WTC11 (cell line): Measurements from ENCODE around the gene SLC27A6. TPM values are rescaled to one million over a fixed set of nuclear protein-coding genes. Genes with fewer than 3 reads are reported as not detected.
"Not testable (repeated sequence)": the region's sequence is repeated elsewhere in the genome, so short reads cannot be mapped to it uniquely, and the experiment has no call there.

Experiments used
- ATAC-seq: fragments of 200-7000 bp; cut with Tn5 transposase; 2 replicates; pipeline ENCODE4 v1.10.0; 2021; ENCODE audit warnings: mild to moderate bottlenecking, moderate library complexity
- CTCF ChIA-PET: fragments of 300-600 bp; sonication (Branson Sonifier 250); formaldehyde crosslinking; loops from one replicate; lab custom pipeline; 2021; ENCODE audit warnings: antibody characterized with exemption; lab: Charles Lee
- POLR2A ChIA-PET: fragments of 350-600 bp; sonication (Branson Sonifier 250); formaldehyde crosslinking; loops from one replicate; lab custom pipeline; 2021; ENCODE audit warnings: antibody characterized with exemption; lab: Charles Lee
- DNase-seq: peaks from one replicate; pipeline ENCODE4 v3.0.0; 2021; ENCODE audit warnings: low spot score
- H3K27ac Mint-ChIP-seq: 2 replicates; pipeline ENCODE4 v1.8.0; 2021; ENCODE audit warnings: mixed read lengths
- H3K27me3 Mint-ChIP-seq: 2 replicates; pipeline ENCODE4 v1.8.0; 2021; ENCODE audit warnings: low read depth, mild to moderate bottlenecking, moderate library complexity, mixed read lengths
- H3K36me3 Mint-ChIP-seq: 2 replicates; pipeline ENCODE4 v1.8.0; 2021; ENCODE audit warnings: mixed read lengths
- H3K4me1 Mint-ChIP-seq: 2 replicates; pipeline ENCODE4 v1.8.0; 2022; ENCODE audit warnings: mixed read lengths
- H3K4me3 Mint-ChIP-seq: 2 replicates; pipeline ENCODE4 v1.8.0; 2021; ENCODE audit warnings: mild to moderate bottlenecking, moderate library complexity, mixed read lengths
- H3K9me3 Mint-ChIP-seq: 2 replicates; pipeline ENCODE4 v1.8.0; 2021; ENCODE audit warnings: mixed read lengths
- ATF2 ChIP-seq: sonication (generic); formaldehyde crosslinking; IDR thresholded peaks from 2 replicates; pipeline ENCODE4 v1.8.1; 2022; ENCODE audit warnings: low read depth, missing genetic modification reagents, borderline replicate concordance
- CREM ChIP-seq: sonication (generic); formaldehyde crosslinking; IDR thresholded peaks from 2 replicates; pipeline ENCODE4 v1.8.1; 2022; ENCODE audit warnings: mild to moderate bottlenecking, missing genetic modification reagents, moderate library complexity
- CTCF ChIP-seq: fragments of 200-600 bp; IDR thresholded peaks from 2 replicates; pipeline ENCODE4 v1.8.0; 2022; ENCODE audit warnings: antibody characterized with exemption
- E2F4 ChIP-seq: sonication (generic); formaldehyde crosslinking; IDR thresholded peaks from 2 replicates; pipeline ENCODE4 v1.8.1; 2022; ENCODE audit warnings: low read depth, mild to moderate bottlenecking, moderate library complexity, missing genetic modification reagents, borderline replicate concordance
- E2F5 ChIP-seq: sonication (generic); formaldehyde crosslinking; IDR thresholded peaks from 2 replicates; pipeline ENCODE4 v1.8.1; 2022; ENCODE audit warnings: mild to moderate bottlenecking, moderate library complexity, missing genetic modification reagents
- ETV6 ChIP-seq: sonication (generic); formaldehyde crosslinking; IDR thresholded peaks from 2 replicates; pipeline ENCODE4 v1.8.1; 2022; ENCODE audit warnings: mild to moderate bottlenecking, missing genetic modification reagents
- GRHL2 ChIP-seq: fragments of 250-450 bp; sonication (Bioruptor Pico); IDR thresholded peaks from 2 replicates; pipeline ENCODE4 v1.8.0; 2022; ENCODE audit warnings: mild to moderate bottlenecking, moderate library complexity; ENCODE audit not compliant: insufficient replicate concordance, severe bottlenecking
- HMGXB4 ChIP-seq: sonication (generic); formaldehyde crosslinking; IDR thresholded peaks from 2 replicates; pipeline ENCODE4 v1.8.1; 2023; ENCODE audit warnings: mild to moderate bottlenecking, moderate library complexity, missing genetic modification reagents
- IRF1 ChIP-seq: sonication (generic); formaldehyde crosslinking; IDR thresholded peaks from 2 replicates; pipeline ENCODE4 v1.8.0; 2023; ENCODE audit warnings: missing genetic modification reagents
- MLX ChIP-seq: sonication (generic); formaldehyde crosslinking; IDR thresholded peaks from 2 replicates; pipeline ENCODE4 v1.8.1; 2023; ENCODE audit warnings: mild to moderate bottlenecking, missing genetic modification reagents, moderate library complexity
- NFE2L1 ChIP-seq: sonication (generic); formaldehyde crosslinking; IDR thresholded peaks from 2 replicates; pipeline ENCODE4 v1.8.1; 2023; ENCODE audit warnings: missing genetic modification reagents
- NFYB ChIP-seq: sonication (generic); formaldehyde crosslinking; conservative IDR thresholded peaks from 2 replicates; pipeline ENCODE4 v1.8.0; 2022; ENCODE audit warnings: low read depth, missing genetic modification reagents
- OVOL2 ChIP-seq: fragments of 250-450 bp; sonication (Bioruptor Pico); IDR thresholded peaks from 2 replicates; pipeline ENCODE4 v1.9.0; 2021; ENCODE audit warnings: mild to moderate bottlenecking, borderline replicate concordance
- PREB ChIP-seq: sonication (generic); formaldehyde crosslinking; IDR thresholded peaks from 2 replicates; pipeline ENCODE4 v1.8.1; 2022; ENCODE audit warnings: mild to moderate bottlenecking, missing genetic modification reagents, moderate library complexity, borderline replicate concordance
- SP1 ChIP-seq: sonication (generic); formaldehyde crosslinking; conservative IDR thresholded peaks from 2 replicates; pipeline ENCODE4 v1.8.1; 2022; ENCODE audit warnings: missing genetic modification reagents
- TCF7 ChIP-seq: sonication (generic); formaldehyde crosslinking; IDR thresholded peaks from 2 replicates; pipeline ENCODE4 v1.8.0; 2022; ENCODE audit warnings: mild to moderate bottlenecking, low read depth, missing genetic modification reagents, moderate library complexity
- TEAD4 ChIP-seq: sonication (generic); formaldehyde crosslinking; IDR thresholded peaks from 2 replicates; pipeline ENCODE4 v1.8.0; 2022; ENCODE audit warnings: mild to moderate bottlenecking, missing genetic modification reagents
- TP53 ChIP-seq: sonication (generic); formaldehyde crosslinking; IDR thresholded peaks from 2 replicates; pipeline ENCODE4 v1.8.1; 2023; ENCODE audit warnings: mild to moderate bottlenecking, missing genetic modification reagents
- ZNF138 ChIP-seq: sonication (generic); formaldehyde crosslinking; conservative IDR thresholded peaks from 2 replicates; pipeline ENCODE4 v1.8.1; 2022; ENCODE audit warnings: mild to moderate bottlenecking, moderate library complexity, missing genetic modification reagents
- ZNF219 ChIP-seq: sonication (generic); formaldehyde crosslinking; IDR thresholded peaks from 2 replicates; pipeline ENCODE4 v1.8.0; 2023; ENCODE audit warnings: missing genetic modification reagents, mild to moderate bottlenecking, borderline replicate concordance
- ZNF232 ChIP-seq: sonication (generic); formaldehyde crosslinking; IDR thresholded peaks from 2 replicates; pipeline ENCODE4 v1.8.0; 2022; ENCODE audit warnings: mild to moderate bottlenecking, missing genetic modification reagents
- ZNF396 ChIP-seq: fragments of 250-450 bp; sonication (Bioruptor Pico); IDR thresholded peaks from 2 replicates; pipeline ENCODE4 v1.8.0; 2021; ENCODE audit warnings: mild to moderate bottlenecking, moderate library complexity, borderline replicate concordance
- ZNF423 ChIP-seq: fragments of 250-450 bp; sonication (Bioruptor Pico); IDR thresholded peaks from 2 replicates; pipeline ENCODE4 v2.1.2; 2022; ENCODE audit warnings: mild to moderate bottlenecking, moderate library complexity
- total RNA-seq: library from RNA; stranded (reverse); gene quantifications from 3 replicates; pipeline ENCODE4 v1.2.3, GENCODE V29; 2021

Gene SLC27A6
- total RNA-seq, 1 experiment from 2014 or later, result 3.6 TPM

GRCh38 chr5:129027260-129027659, 62.0 kb downstream of the SLC27A6 start:
- Mint-ChIP-seq H3K4me3 (no peak overlapping the region), H3K27me3 (no peaks in the 10 kb centered on the region), H3K4me1 (no peaks in the 10 kb centered on the region), H3K27ac (no peak overlapping the region), H3K9me3 (no peaks in the 10 kb centered on the region), H3K36me3 (no peaks in the 10 kb centered on the region)
- CTCF ChIA-PET, result no interaction called here
- POLR2A ChIA-PET, result no interaction called here
- no peak for DNase-seq
- TF ChIP-seq ZNF219 (CRISPR knock-in tag) (no peak), IRF1 (CRISPR knock-in tag) (no peak), TEAD4 (CRISPR knock-in tag) (no peak), ZNF232 (no peak), TP53 (no peak), E2F5 (CRISPR knock-in tag) (no peak), MLX (no peak)
- ATAC-seq, result no peak

GRCh38 chr5:129031886-129032683, 66.8 kb downstream of the SLC27A6 start:
- ChIA-PET CTCF (no interaction called here), POLR2A (no interaction called here)
- ATAC-seq (no peak), DNase-seq (no peak)
- H3K36me3 Mint-ChIP-seq, result peaks cover 3% of the 10 kb centered on the region; the same call in 1 of the 2 replicates
- TF ChIP-seq HMGXB4 (CRISPR knock-in tag), result no peak
- TF ChIP-seq ATF2 (CRISPR knock-in tag), result no peak
- no peak for TF ChIP-seq NFE2L1
- TF ChIP-seq CTCF, result no peak
- no peak for TF ChIP-seq OVOL2 (CRISPR knock-in tag)
- TF ChIP-seq TCF7, result no peak
- no peak for TF ChIP-seq CREM (CRISPR knock-in tag)
- TF ChIP-seq E2F4 (CRISPR knock-in tag), result no peak
- no peak for TF ChIP-seq ZNF138 (CRISPR knock-in tag)
- no peak for TF ChIP-seq ETV6 (CRISPR knock-in tag)
- TF ChIP-seq NFYB, result no peak
- TF ChIP-seq SP1 (CRISPR knock-in tag), result no peak
- no peak for TF ChIP-seq ZNF423 (CRISPR knock-in tag)
- no peak for TF ChIP-seq PREB (CRISPR knock-in tag)
- TF ChIP-seq ZNF396, result no peak
- TF ChIP-seq GRHL2 (CRISPR knock-in tag), result no peak
- H3K27me3 Mint-ChIP-seq, result no peaks in the 10 kb centered on the region; the same call in 1 of the 2 replicates
- no peak overlapping the region for H3K4me3 Mint-ChIP-seq
- no peaks in the 10 kb centered on the region for H3K4me1 Mint-ChIP-seq
- H3K9me3 Mint-ChIP-seq, result peaks cover 6% of the 10 kb centered on the region
- H3K27ac Mint-ChIP-seq, result no peak overlapping the region

- POLR2A ChIA-PET, H3K27ac Mint-ChIP-seq, DNase-seq, H3K4me3 Mint-ChIP-seq, CTCF ChIA-PET, H3K9me3 Mint-ChIP-seq, H3K36me3 Mint-ChIP-seq, H3K4me1 Mint-ChIP-seq, ATAC-seq, H3K27me3 Mint-ChIP-seq: not testable (repeated sequence)
Measured at GRCh38 chr5:129036257-129036656, 71.0 kb downstream of the SLC27A6 start.
